Nephron (organoid): ENCODE data around the gene PEX1.
A peak's percentile ranks its signal among the peaks of the same experiment; 100 is the strongest.

Source experiments
- H3K27ac Mint-ChIP-seq, 3 experiments: 2 replicates each; pipeline ENCODE4 v1.8.0; 2020; ENCODE audit warnings: mixed read lengths in 3 of 3, mild to moderate bottlenecking in 2 of 3, moderate library complexity in 1 of 3
- H3K27me3 Mint-ChIP-seq: 2 replicates; pipeline ENCODE4 v1.8.0; 2021; ENCODE audit warnings: low read depth, mild to moderate bottlenecking, moderate library complexity, mixed read lengths
- H3K36me3 Mint-ChIP-seq: 2 replicates; pipeline ENCODE4 v1.8.0; 2020; ENCODE audit warnings: low read depth, mixed read lengths
- H3K4me1 Mint-ChIP-seq: 2 replicates; pipeline ENCODE4 v1.8.0; 2020; ENCODE audit warnings: mixed read lengths
- H3K4me3 Mint-ChIP-seq, 3 experiments: 2 replicates each; pipeline ENCODE4 v1.8.0; 2020; ENCODE audit warnings: mild to moderate bottlenecking in 3 of 3, mixed read lengths in 3 of 3, moderate library complexity in 2 of 3
- H3K9me3 Mint-ChIP-seq: 2 replicates; pipeline ENCODE4 v1.8.0; 2020; ENCODE audit warnings: mixed read lengths
- CTCF ChIP-seq, 3 experiments: fragments of 200-600 bp; sonication (generic); IDR thresholded peaks; one replicate each; pipeline ENCODE4 v1.5.0; 2021; ENCODE audit warnings: antibody characterized with exemption in 3 of 3; ENCODE audit not compliant: unreplicated experiment in 3 of 3

Gene PEX1

GRCh38 chr7:92534572-92534971, 6.3 kb upstream of the PEX1 start:
- no peak overlapping the region for H3K4me3 Mint-ChIP-seq
- H3K27ac Mint-ChIP-seq: no peak overlapping the region
- H3K4me1 Mint-ChIP-seq: peaks cover 12% of the 10 kb centered on the region
- no peaks in the 10 kb centered on the region for H3K27me3 Mint-ChIP-seq
- H3K9me3 Mint-ChIP-seq: no peaks in the 10 kb centered on the region
- no peak for TF ChIP-seq CTCF (IDR thresholded peaks at IDR 0.05; ENCODE audit: unreplicated experiment in 3 of 3)
- H3K36me3 Mint-ChIP-seq: peaks cover 58% of the 10 kb centered on the region

- no peaks in the 10 kb centered on the region for H3K9me3 Mint-ChIP-seq
- peak overlapping the region; percentile 87 to 92 (median 89) for H3K4me3 Mint-ChIP-seq
- peaks cover 25% of the 10 kb centered on the region for H3K36me3 Mint-ChIP-seq
- peak overlapping the region; percentile 67 to 92 (median 89) for H3K27ac Mint-ChIP-seq
- H3K27me3 Mint-ChIP-seq: no peaks in the 10 kb centered on the region
- H3K4me1 Mint-ChIP-seq: peaks cover 29% of the 10 kb centered on the region
- TF ChIP-seq CTCF (IDR thresholded peaks at IDR 0.05; ENCODE audit: unreplicated experiment in 3 of 3): no peak
These were observed 591 bp upstream of the PEX1 start for GRCh38 chr7:92528958-92529264.

GRCh38 chr7:92527300-92528187, 776 bp downstream of the PEX1 start:
- H3K4me3 Mint-ChIP-seq: peak overlapping the region; percentile 87 to 93 (median 89)
- H3K9me3 Mint-ChIP-seq: no peaks in the 10 kb centered on the region
- H3K27me3 Mint-ChIP-seq: no peaks in the 10 kb centered on the region
- H3K4me1 Mint-ChIP-seq: peaks cover 29% of the 10 kb centered on the region
- peak overlapping the region; percentile 54 to 86 (median 86) for H3K27ac Mint-ChIP-seq
- peaks cover 11% of the 10 kb centered on the region for H3K36me3 Mint-ChIP-seq
- no peak for TF ChIP-seq CTCF (IDR thresholded peaks at IDR 0.05; ENCODE audit: unreplicated experiment in 3 of 3)

- no peaks in the 10 kb centered on the region for H3K9me3 Mint-ChIP-seq
- no peaks in the 10 kb centered on the region for H3K27me3 Mint-ChIP-seq
- no peaks in the 10 kb centered on the region for H3K36me3 Mint-ChIP-seq
- H3K4me1 Mint-ChIP-seq: peaks cover 15% of the 10 kb centered on the region
- no peak for TF ChIP-seq CTCF (IDR thresholded peaks at IDR 0.05; ENCODE audit: unreplicated experiment in 3 of 3)
- H3K27ac Mint-ChIP-seq: no peak overlapping the region
- H3K4me3 Mint-ChIP-seq: no peak overlapping the region
These were observed 5.2 kb downstream of the PEX1 start for GRCh38 chr7:92523110-92523509.

GRCh38 chr7:92520024-92520423, 8.3 kb downstream of the PEX1 start:
- TF ChIP-seq CTCF (IDR thresholded peaks at IDR 0.05; ENCODE audit: unreplicated experiment in 3 of 3): no peak
- Mint-ChIP-seq H3K27ac (peak overlapping the region; percentile 79 to 84 (median 82)), H3K4me3 (no peak overlapping the region), H3K27me3 (no peaks in the 10 kb centered on the region), H3K4me1 (no peaks in the 10 kb centered on the region), H3K9me3 (no peaks in the 10 kb centered on the region), H3K36me3 (peaks cover 17% of the 10 kb centered on the region)

- no peak for TF ChIP-seq CTCF (IDR thresholded peaks at IDR 0.05; ENCODE audit: unreplicated experiment in 3 of 3)
- H3K27ac Mint-ChIP-seq: no peak overlapping the region
- peaks cover 31% of the 10 kb centered on the region for H3K36me3 Mint-ChIP-seq
- H3K9me3 Mint-ChIP-seq: no peaks in the 10 kb centered on the region
- no peaks in the 10 kb centered on the region for H3K27me3 Mint-ChIP-seq
- no peaks in the 10 kb centered on the region for H3K4me1 Mint-ChIP-seq
- H3K4me3 Mint-ChIP-seq: no peak overlapping the region
These were observed 10.7 kb downstream of the PEX1 start for GRCh38 chr7:92517631-92518030.
